HL-60 (cell line): ENCODE measurements around the gene RASSF5.

ENCODE experiments used
- DNase-seq, 2 experiments: peaks; one replicate each; pipeline ENCODE4 v3.0.0-alpha.2; 2010 to 2020; ENCODE audit warnings: low read depth in 1 of 2, low spot score in 1 of 2
- H3K27ac ChIP-seq: fragments of 250-450 bp; sonication (Bioruptor Pico); replicated peaks from 2 replicates; pipeline ENCODE4 v1.5.1; 2020; ENCODE audit warnings: mild to moderate bottlenecking, moderate library complexity
- H3K27me3 ChIP-seq: fragments of 250-450 bp; sonication (Bioruptor Pico); 2 replicates; pipeline ENCODE4 v1.5.1; 2021; ENCODE audit warnings: mild to moderate bottlenecking, moderate library complexity; ENCODE audit not compliant: insufficient read depth, poor library complexity, severe bottlenecking
- H3K4me3 ChIP-seq: replicated peaks from 2 replicates; pipeline ENCODE4 v1.5.1; 2011; ENCODE audit warnings: mild to moderate bottlenecking, control low read depth, low read length; ENCODE audit not compliant: insufficient read depth
- GABPA ChIP-seq: IDR thresholded peaks from 2 replicates; pipeline ENCODE4 v1.6.1; 2012; ENCODE audit warnings: low read depth
- POLR2AphosphoS5 ChIP-seq: IDR thresholded peaks from 2 replicates; pipeline ENCODE4 v1.6.1; 2012; ENCODE audit warnings: low read depth
- REST ChIP-seq: IDR thresholded peaks from 2 replicates; pipeline ENCODE4 v1.6.1; 2012; ENCODE audit warnings: low read depth; ENCODE audit not compliant: insufficient replicate concordance
- SPI1 ChIP-seq: IDR thresholded peaks from 2 replicates; pipeline ENCODE4 v1.6.1; 2012; ENCODE audit warnings: low read depth, mild to moderate bottlenecking, borderline replicate concordance
- TF ChIP-seq, protein P1 (sequence below): IDR thresholded peaks from one replicate; pipeline ENCODE4 v1.5.1; 2011; ENCODE audit warnings: low read length, control low read depth, inconsistent platforms; ENCODE audit not compliant: insufficient read depth

The RASSF5 gene

DNA sequence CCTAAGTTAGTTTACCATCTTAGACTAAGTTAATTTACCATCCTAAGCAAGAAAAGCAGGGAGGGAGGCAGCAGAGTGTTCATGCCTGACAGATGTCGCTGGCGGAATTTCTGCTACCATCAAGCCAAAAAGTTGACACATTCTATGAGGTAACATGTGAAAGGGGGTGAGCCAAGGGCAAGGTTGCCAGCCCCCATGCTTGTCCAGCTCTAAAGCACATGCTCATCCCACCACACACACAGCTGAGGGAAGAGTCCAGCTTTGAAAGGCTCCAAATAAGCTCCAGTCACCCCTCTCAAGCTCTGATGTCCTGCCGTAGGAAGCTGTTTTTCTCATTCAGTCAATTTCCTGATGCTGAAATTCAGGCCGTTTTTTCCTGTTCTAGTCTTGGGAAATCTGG lies 58.7 kb downstream of the RASSF5 start:
- Histone ChIP-seq H3K27me3 (no peaks in the 10 kb centered on the region), H3K4me3 (no peak overlapping the region), H3K27ac (no peak overlapping the region)
- DNase-seq: no peak
- TF ChIP-seq GABPA (no peak), POLR2AphosphoS5 (no peak), REST (no peak), SPI1 (no peak)
- TF ChIP-seq, protein P1, sequence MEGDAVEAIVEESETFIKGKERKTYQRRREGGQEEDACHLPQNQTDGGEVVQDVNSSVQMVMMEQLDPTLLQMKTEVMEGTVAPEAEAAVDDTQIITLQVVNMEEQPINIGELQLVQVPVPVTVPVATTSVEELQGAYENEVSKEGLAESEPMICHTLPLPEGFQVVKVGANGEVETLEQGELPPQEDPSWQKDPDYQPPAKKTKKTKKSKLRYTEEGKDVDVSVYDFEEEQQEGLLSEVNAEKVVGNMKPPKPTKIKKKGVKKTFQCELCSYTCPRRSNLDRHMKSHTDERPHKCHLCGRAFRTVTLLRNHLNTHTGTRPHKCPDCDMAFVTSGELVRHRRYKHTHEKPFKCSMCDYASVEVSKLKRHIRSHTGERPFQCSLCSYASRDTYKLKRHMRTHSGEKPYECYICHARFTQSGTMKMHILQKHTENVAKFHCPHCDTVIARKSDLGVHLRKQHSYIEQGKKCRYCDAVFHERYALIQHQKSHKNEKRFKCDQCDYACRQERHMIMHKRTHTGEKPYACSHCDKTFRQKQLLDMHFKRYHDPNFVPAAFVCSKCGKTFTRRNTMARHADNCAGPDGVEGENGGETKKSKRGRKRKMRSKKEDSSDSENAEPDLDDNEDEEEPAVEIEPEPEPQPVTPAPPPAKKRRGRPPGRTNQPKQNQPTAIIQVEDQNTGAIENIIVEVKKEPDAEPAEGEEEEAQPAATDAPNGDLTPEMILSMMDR: no peak

GRCh38 chr1:206566999-206567398 lies 59.7 kb downstream of the RASSF5 start:
- no peak overlapping the region for H3K27ac ChIP-seq
- no peaks in the 10 kb centered on the region for H3K27me3 ChIP-seq
- H3K4me3 ChIP-seq: no peak overlapping the region
- DNase-seq: no peak
- TF ChIP-seq, protein P1: no peak
- TF ChIP-seq POLR2AphosphoS5 (no peak), REST (no peak), GABPA (no peak), SPI1 (no peak)

GRCh38 chr1:206568256-206568655 lies 60.9 kb downstream of the RASSF5 start:
- TF ChIP-seq GABPA: no peak
- H3K4me3 ChIP-seq: no peak overlapping the region

GRCh38 chr1:206568779-206569352 lies 61.5 kb downstream of the RASSF5 start:
- no peak overlapping the region for H3K27ac ChIP-seq
- no peaks in the 10 kb centered on the region for H3K27me3 ChIP-seq
- no peak for DNase-seq
- H3K4me3 ChIP-seq: no peak overlapping the region
- no peak for TF ChIP-seq POLR2AphosphoS5
- TF ChIP-seq GABPA: no peak
- TF ChIP-seq REST: no peak
- TF ChIP-seq SPI1: no peak
- TF ChIP-seq, protein P1: no peak

More at GRCh38 chr1:206568256-206568655, 60.9 kb downstream of the RASSF5 start:
- H3K27me3 ChIP-seq: no peaks in the 10 kb centered on the region
- DNase-seq: no peak
- no peak overlapping the region for H3K27ac ChIP-seq
